GM12878 (cell line): Measurements from ENCODE around the gene HMCN2. TPM values are rescaled to one million over a fixed set of nuclear protein-coding genes. Genes with fewer than 3 reads are reported as not detected.

Source experiments
- ATAC-seq: fragments of 200-7000 bp; cut with Tn5 transposase; 3 replicates; pipeline ENCODE4 v1.9.1; 2020; ENCODE audit warnings: mild to moderate bottlenecking, moderate library complexity
- BruUV-seq: library from RNA; stranded (reverse); fragments of 400-500 nt; replicated peaks from 2 replicates; lab custom pipeline; 2021; lab: Mats Ljungman, UMichigan
- CTCF ChIA-PET: fragments of 300-600 bp; sonication (Branson Sonifier 250); formaldehyde crosslinking; extraction: SDS; loops from one replicate; lab custom pipeline; 2021; ENCODE audit warnings: inconsistent platforms; lab: Yijun Ruan, JAX
- POLR2A ChIA-PET: fragments of 350-600 bp; formaldehyde crosslinking; extraction: SDS; loops from one replicate; lab custom pipeline; 2021; ENCODE audit warnings: inconsistent platforms; lab: Charles Lee
- RAD21 ChIA-PET: fragments of 300-600 bp; sonication (Branson Sonifier 250); formaldehyde crosslinking; loops from one replicate; lab custom pipeline; 2023; ENCODE audit warnings: antibody characterized with exemption; ENCODE audit not compliant: unreplicated experiment; lab: Charles Lee
- SMC1A ChIA-PET: fragments of 300-600 bp; sonication (Branson Sonifier 250); formaldehyde crosslinking; loops from one replicate; lab custom pipeline; 2023; ENCODE audit not compliant: unreplicated experiment, uncharacterized antibody; lab: Charles Lee
- DNase-seq: peaks from one replicate; pipeline ENCODE4 v3.0.0-alpha.2; 2011; ENCODE audit warnings: low read depth, low spot score
- FAIRE-seq: peaks from 3 replicates; lab custom pipeline; 2011; peaks lifted over from hg19 to GRCh38; lab: Jason Lieb, UNC
- H2AFZ ChIP-seq: 2 replicates; pipeline ENCODE4 v1.6.0; 2011; ENCODE audit warnings: low read depth, low read length, control low read depth; ENCODE audit not compliant: control insufficient read depth
- H3K27ac ChIP-seq: 2 replicates; pipeline ENCODE4 v1.5.1; 2011; ENCODE audit warnings: control low read depth; ENCODE audit not compliant: control insufficient read depth, insufficient read depth
- H3K27me3 ChIP-seq, 2 experiments: replicated peaks in 1 of 2; 2 replicates each; pipeline versions ENCODE4 v1.6.0 to v1.6.1; 2011; ENCODE audit warnings: low read length in 1 of 2; ENCODE audit not compliant: control insufficient read depth in 2 of 2, insufficient read depth in 2 of 2
- H3K36me3 ChIP-seq, 2 experiments: 2 replicates each; pipeline ENCODE4 v1.5.1; 2011; ENCODE audit warnings: low read length in 1 of 2; ENCODE audit not compliant: control insufficient read depth in 2 of 2, insufficient read depth in 2 of 2
- H3K4me1 ChIP-seq: 2 replicates; pipeline ENCODE4 v1.6.1; 2011; ENCODE audit warnings: mild to moderate bottlenecking, low read length, moderate library complexity, mixed read lengths; ENCODE audit not compliant: control insufficient read depth, insufficient read depth
- H3K4me2 ChIP-seq: 2 replicates; pipeline ENCODE4 v1.6.0; 2011; ENCODE audit warnings: control low read depth; ENCODE audit not compliant: control insufficient read depth, insufficient read depth
- H3K4me3 ChIP-seq: fragments of 200-600 bp; sonication (generic); 2 replicates; pipeline ENCODE4 v1.5.1; 2016
- H3K79me2 ChIP-seq: 2 replicates; pipeline ENCODE4 v1.6.0; 2011; ENCODE audit warnings: low read length; ENCODE audit not compliant: control insufficient read depth, insufficient read depth
- H3K9ac ChIP-seq: 2 replicates; pipeline ENCODE4 v1.8.0; 2011; ENCODE audit warnings: low read length, control low read depth, mixed read lengths; ENCODE audit not compliant: control insufficient read depth, insufficient read depth
- H3K9me3 ChIP-seq: replicated peaks from 3 replicates; pipeline ENCODE4 v1.5.1; 2011; ENCODE audit warnings: mild to moderate bottlenecking, low read length; ENCODE audit not compliant: control insufficient read depth, insufficient read depth
- H4K20me1 ChIP-seq: 2 replicates; pipeline ENCODE4 v1.6.0; 2011; ENCODE audit not compliant: control insufficient read depth, insufficient read depth
- ESRRA ChIP-seq: IDR thresholded peaks from 2 replicates; pipeline ENCODE4 v1.6.1; 2012; ENCODE audit warnings: mild to moderate bottlenecking, low read length, improper control_type of control experiment
- NFXL1 ChIP-seq: fragments of 450-650 bp; IDR thresholded peaks from 2 replicates; pipeline ENCODE4 v1.6.1; 2017; ENCODE audit warnings: antibody characterized with exemption, mild to moderate bottlenecking, borderline replicate concordance
- NFYA ChIP-seq: IDR thresholded peaks from 2 replicates; pipeline ENCODE4 v1.6.1; 2011; ENCODE audit warnings: low read depth, mild to moderate bottlenecking, low read length, improper control_type of control experiment, borderline replicate concordance
- NR2C1 ChIP-seq: fragments of 450-650 bp; IDR thresholded peaks from 2 replicates; pipeline ENCODE4 v1.6.1; 2017; ENCODE audit warnings: antibody characterized with exemption, mild to moderate bottlenecking, moderate library complexity
- POLR2A ChIP-seq: IDR thresholded peaks from 2 replicates; pipeline ENCODE4 v1.6.1; 2011; ENCODE audit warnings: low read depth, mild to moderate bottlenecking, low read length
- TCF3 ChIP-seq: IDR thresholded peaks from 2 replicates; pipeline ENCODE4 v1.6.1; 2012; ENCODE audit warnings: low read depth, mild to moderate bottlenecking, low read length, borderline replicate concordance; ENCODE audit not compliant: insufficient read depth
- ZBTB4 ChIP-seq: fragments of 450-650 bp; formaldehyde crosslinking; IDR thresholded peaks from 2 replicates; pipeline ENCODE4 v1.4.0; 2022; ENCODE audit warnings: mild to moderate bottlenecking, moderate library complexity
- WGBS: methylation state at CpG from one replicate; pipeline ENCODE4 v1.1.6; 2016; ENCODE audit warnings: low lambda C conversion rate; ENCODE audit not compliant: insufficient replicate concordance, insufficient coverage; ENCODE audit errors: missing lambda C conversion rate; 5-methylcytosine and 5-hydroxymethylcytosine counted together
- in situ Hi-C: fragments of 300-500 bp; cut with MboI; formaldehyde crosslinking; loops from 9 replicates; pipeline ENCODE4 v1.14.3; 2018; ENCODE audit warnings: mixed read lengths
- intact Hi-C: fragments of 100-400 bp; cut with micrococcal nuclease; formaldehyde crosslinking; loops from one replicate; pipeline ENCODE4 v1.14.2; 2022; ENCODE audit not compliant: unreplicated experiment
- polyA plus RNA-seq, 11 experiments: library from polyadenylated mRNA; depleted of rRNA in 4 of 11; unstranded in 6 of 11; stranded (reverse) in 5 of 11; fragments of >200 nt; fragmentation: Nextera tagmentation in 4 of 11; fragmentation: Illumina TruSeq in 1 of 11; extraction: Ambion mirVana in 4 of 11; extraction: Trizol in 1 of 11; gene quantifications; 1 replicate in 1 of 11; 2 replicates in 10 of 11; pipeline versions ENCODE4 v1.2.1 to v1.2.3, GENCODE V29; 2011 to 2016; ENCODE audit warnings: inconsistent platforms in 2 of 11, missing spikeins in 2 of 11, low read depth in 1 of 11
- total RNA-seq, 4 experiments: library from RNA; depleted of rRNA in 3 of 4; stranded (reverse); fragments of >200 nt in 3 of 4; fragmentation: Illumina TruSeq in 1 of 4; extraction: Trizol in 1 of 4; gene quantifications; 2 replicates each; pipeline versions ENCODE4 v1.2.1 to v1.2.3, GENCODE V29; 2013 to 2021

HMCN2 gene
- total and polyA plus RNA-seq, 10 of the 15 experiments (the other 5 are each of a cell fraction or from before 2014, with no cell fraction given), result 0.04 TPM; not detected in 9

DNA sequence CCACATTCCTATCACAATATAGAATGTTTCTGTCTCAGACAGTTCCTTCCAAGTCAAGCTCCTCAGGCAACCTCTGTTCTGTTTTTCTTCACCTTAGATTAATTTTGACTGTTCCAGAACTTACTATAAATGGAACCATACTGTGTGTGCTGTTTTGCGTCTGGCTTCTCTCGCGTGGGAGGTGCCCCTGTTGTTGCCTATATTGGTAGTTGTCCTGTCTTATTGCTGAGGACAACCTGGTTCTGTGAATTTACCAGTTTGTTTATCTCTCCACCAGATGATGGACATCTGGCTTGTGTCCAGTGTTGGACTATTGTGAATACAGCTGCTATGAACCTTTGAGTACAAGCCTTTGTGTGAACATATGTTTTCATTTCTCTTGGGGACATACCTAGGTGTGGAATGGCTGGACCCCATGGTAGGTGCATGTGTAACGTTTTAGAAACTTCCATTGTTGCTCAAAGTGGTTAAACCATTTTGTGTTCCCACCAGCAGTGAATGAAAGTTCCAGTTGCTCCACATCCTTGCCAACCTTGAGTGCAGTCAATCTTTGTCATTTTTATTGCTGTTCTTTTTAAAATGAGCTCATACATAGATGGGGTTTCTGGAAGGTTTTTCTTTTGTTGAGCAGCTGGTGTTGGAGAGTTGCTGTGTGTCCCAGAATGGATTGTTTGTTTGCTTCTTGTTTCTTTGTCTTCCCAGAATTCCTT, 18.1 kb downstream of the HMCN2 start:
- no peak overlapping the region for H3K4me3 ChIP-seq
- no peaks in the 10 kb centered on the region for H3K79me2 ChIP-seq
- BruUV-seq, result no TSS peak
- no peaks in the 10 kb centered on the region for H4K20me1 ChIP-seq
- no peak overlapping the region for H3K4me2 ChIP-seq
- POLR2A ChIA-PET, result interaction anchor here (0.6 kb wide), 1 partner anchor 170 kb away, joined by 3 read pairs; no protein-coding TSS in a partner anchor
- DNase-seq (no peak), ATAC-seq (no peak), FAIRE-seq (no peak)
- CTCF ChIA-PET, result no interaction called here
- in situ Hi-C loops, result no loop called here
- WGBS, result 33% methylated on average over 4 of the region's 4 CpGs
- no peaks in the 10 kb centered on the region for H3K9me3 ChIP-seq
- RAD21 ChIA-PET, result no interaction called here
- H3K4me1 ChIP-seq, result no peaks in the 10 kb centered on the region
- H2AFZ ChIP-seq, result no peak overlapping the region
- intact Hi-C loops, result no loop called here
- no peak for TF ChIP-seq TCF3
- no peak for TF ChIP-seq POLR2A
- no peak for TF ChIP-seq ZBTB4
- no peak for TF ChIP-seq NFXL1
- no peak for TF ChIP-seq ESRRA
- TF ChIP-seq NR2C1, result no peak
- TF ChIP-seq NFYA, result no peak
- SMC1A ChIA-PET, result interaction anchor here (1.1 kb wide), 1 partner anchor 10 kb away, joined by 3 read pairs; no protein-coding TSS in a partner anchor
- H3K27me3 ChIP-seq, result no peaks in the 10 kb centered on the region; a peak in 3 of 4 replicates
- no peaks in the 10 kb centered on the region for H3K36me3 ChIP-seq
- H3K9ac ChIP-seq, result no peak overlapping the region
- H3K27ac ChIP-seq, result no peak overlapping the region
